Measurements from ENCODE around the gene BMP3.

DNA sequence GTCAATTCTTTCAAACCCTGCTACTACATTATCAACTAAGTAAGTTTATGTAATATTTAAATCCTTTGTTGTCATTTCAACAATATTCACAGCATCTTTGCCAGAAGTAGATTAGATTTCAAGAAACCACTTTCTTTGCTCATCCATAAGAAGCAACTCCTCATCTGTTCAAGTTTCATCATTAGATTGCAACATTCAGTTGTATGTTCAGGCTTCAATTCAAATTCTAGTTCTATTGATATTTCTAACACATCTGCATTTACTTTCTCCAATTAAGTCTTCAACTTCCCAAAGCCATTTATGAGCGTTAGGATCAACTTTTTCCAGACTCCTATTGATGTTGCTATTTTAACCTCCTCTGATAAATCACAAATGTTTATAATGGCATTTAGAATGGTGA lies 66.1 kb downstream of the BMP3 start:
- TF ChIP-seq POLR2A (IDR thresholded peaks at IDR 0.05) (no peak), CTCF (IDR thresholded peaks at IDR 0.05) (no peak)

Measured in adrenal gland (tissue), 5 donors.